ENCODE data around the gene ADIRF.

The ADIRF gene

DNA sequence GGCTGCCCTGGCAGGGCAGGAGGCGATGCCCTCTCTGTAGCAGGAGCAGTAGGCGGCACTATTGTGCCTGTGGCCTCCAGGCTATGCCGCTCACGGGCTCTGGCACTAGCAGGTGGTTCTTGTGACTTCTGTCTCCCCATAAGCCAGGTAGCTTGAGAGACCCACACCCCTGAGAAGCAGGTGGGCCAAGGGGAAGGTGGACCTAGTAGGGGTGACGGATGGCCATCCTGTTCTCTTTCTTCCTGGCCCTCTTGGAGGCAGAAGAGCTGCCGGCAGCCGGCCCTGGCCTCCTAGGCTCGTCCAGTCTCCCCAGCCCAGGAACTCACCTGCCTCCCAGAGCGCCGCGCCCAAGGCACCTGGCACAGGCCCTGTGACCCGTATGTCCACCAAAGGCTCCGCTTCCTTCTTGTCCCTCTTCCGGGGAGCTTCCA lies 26.3 kb upstream of the ADIRF start:
- H3K27me3 ChIP-seq, result no peaks in the 10 kb centered on the region
- TF ChIP-seq, protein P1, sequence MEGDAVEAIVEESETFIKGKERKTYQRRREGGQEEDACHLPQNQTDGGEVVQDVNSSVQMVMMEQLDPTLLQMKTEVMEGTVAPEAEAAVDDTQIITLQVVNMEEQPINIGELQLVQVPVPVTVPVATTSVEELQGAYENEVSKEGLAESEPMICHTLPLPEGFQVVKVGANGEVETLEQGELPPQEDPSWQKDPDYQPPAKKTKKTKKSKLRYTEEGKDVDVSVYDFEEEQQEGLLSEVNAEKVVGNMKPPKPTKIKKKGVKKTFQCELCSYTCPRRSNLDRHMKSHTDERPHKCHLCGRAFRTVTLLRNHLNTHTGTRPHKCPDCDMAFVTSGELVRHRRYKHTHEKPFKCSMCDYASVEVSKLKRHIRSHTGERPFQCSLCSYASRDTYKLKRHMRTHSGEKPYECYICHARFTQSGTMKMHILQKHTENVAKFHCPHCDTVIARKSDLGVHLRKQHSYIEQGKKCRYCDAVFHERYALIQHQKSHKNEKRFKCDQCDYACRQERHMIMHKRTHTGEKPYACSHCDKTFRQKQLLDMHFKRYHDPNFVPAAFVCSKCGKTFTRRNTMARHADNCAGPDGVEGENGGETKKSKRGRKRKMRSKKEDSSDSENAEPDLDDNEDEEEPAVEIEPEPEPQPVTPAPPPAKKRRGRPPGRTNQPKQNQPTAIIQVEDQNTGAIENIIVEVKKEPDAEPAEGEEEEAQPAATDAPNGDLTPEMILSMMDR (IDR thresholded peaks at IDR 0.05), result no peak
- H3K9me3 ChIP-seq, result no peaks in the 10 kb centered on the region
- no peaks in the 10 kb centered on the region for H3K36me3 ChIP-seq
- no peak overlapping the region for H3K27ac ChIP-seq
- peaks cover 0 to 3% of the 10 kb centered on the region in 2 experiments for H3K4me1 ChIP-seq (ENCODE audit: control insufficient read depth in 1 of 2, insufficient read depth in 1 of 2, low read depth in 1 of 2, low read length in 1 of 2)
- H3K4me3 ChIP-seq (ENCODE audit: low read depth in 1 of 2, low read length in 1 of 2), result no peak overlapping the region

DNA sequence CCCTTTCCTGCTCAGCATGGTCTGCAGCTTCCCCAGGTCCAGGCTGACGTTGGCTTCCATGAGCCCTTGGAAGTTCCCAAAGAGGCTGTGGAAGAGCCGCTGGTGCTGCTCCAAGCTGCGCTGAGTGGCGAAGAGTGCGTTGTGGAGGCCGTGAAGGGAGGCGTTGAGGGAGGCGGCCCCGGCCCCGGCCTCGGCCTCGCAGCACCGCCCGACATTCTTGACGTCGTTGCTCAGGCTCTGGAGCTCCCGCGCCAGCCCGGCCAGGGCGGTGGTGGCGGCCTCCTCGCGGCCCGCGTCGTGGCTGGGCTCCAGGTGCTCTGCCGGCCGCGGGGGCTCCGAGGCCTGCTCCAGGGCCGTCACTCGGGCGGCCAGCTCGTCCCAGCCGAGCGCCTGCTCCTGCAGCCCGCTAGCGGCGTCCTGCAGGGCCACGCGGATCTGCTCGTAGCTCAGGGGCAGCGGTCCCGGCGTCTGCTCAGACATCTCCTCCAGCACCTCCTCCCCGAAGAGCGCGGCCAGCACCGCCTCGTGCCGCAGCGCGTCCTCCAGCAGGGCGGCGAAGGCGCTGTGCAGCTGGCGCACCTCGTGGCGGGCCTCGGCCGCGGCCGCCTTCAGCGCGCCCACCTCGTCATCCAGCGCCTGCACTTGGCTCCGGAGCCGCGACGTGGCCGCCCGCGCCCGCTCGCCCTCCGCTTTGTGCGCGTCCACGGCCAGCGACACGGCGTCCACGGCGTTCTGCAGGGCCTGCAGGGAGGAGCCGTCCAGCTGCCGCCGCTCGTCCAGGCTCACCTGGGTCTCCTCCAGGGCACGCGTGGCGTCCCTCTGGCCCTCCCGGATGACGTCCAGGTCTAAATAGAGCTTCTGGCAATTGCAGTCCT lies 25.6 kb upstream of the ADIRF start:
- H3K9me3 ChIP-seq, result no peaks in the 10 kb centered on the region
- H3K36me3 ChIP-seq, result no peaks in the 10 kb centered on the region
- TF ChIP-seq, protein P1 (IDR thresholded peaks at IDR 0.05), result no peak
- H3K27me3 ChIP-seq, result peaks cover 2% of the 10 kb centered on the region
- no peak overlapping the region for H3K27ac ChIP-seq
- H3K4me3 ChIP-seq (ENCODE audit: low read depth in 1 of 2, low read length in 1 of 2), result no peak overlapping the region
- H3K4me1 ChIP-seq (ENCODE audit: control insufficient read depth in 1 of 2, insufficient read depth in 1 of 2, low read depth in 1 of 2, low read length in 1 of 2), result peaks cover 0 to 3% of the 10 kb centered on the region in 2 experiments

DNA sequence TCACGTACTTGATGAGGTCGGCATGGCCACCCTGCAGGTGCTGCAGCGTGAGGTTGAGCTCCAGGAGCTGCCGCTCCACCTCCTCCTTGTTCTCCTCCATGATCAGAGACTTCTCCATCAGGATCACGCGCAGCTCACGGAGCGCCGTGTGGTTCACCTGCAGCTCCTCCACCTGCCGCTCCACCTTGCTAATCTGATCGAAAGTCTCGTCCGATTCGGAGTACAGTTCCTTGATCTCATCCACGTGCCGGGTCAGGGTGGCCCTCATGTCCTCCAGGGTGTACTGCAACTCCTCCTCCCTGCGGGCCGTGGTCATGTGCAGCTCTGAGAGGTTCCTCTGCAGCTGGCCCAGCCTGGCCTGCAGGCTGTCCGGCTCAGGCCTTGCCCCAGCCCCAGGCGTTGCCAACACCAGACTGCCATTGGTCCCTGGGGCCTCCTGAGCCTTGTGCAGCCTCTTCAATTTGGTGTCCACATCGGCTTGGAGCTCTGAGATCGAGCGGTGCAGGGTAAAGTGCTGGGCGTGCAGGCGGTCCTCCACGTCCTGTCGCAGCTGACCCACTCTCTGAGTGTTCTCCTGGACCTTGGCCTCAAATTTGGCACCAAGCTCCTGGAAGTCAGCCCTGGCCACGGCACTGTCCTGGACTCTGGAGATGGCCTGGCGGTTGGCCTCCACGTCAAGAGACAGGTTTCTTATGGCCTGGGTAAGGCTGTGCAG lies 24.8 kb upstream of the ADIRF start:
- TF ChIP-seq, protein P1 (IDR thresholded peaks at IDR 0.05), result no peak
- no peak overlapping the region for H3K4me3 ChIP-seq (ENCODE audit: low read depth in 1 of 2, low read length in 1 of 2)

DNA sequence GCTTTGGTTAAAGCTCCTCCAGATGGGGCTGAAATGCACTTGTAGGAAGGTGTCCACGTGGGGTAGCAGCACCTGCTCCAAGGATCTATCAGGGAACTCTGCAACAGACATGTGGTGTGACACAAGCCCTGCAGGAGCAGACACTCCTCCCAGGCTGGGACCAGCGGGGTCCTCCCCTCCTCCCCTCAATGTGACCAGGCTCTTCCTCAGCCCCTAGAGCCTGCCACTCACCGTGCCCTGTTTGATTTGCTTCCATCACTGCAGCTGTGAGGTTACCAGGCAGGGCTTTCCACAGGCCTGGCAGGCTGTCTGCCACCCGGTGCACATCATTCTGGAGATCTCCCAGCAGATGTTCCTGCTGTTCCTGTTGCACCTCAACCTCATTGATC lies 24.3 kb upstream of the ADIRF start:
- TF ChIP-seq, protein P1 (IDR thresholded peaks at IDR 0.05), result no peak
- Histone ChIP-seq H3K4me3 (ENCODE audit: low read depth in 1 of 2, low read length in 1 of 2) (no peak overlapping the region), H3K27me3 (peaks cover 4% of the 10 kb centered on the region), H3K4me1 (ENCODE audit: control insufficient read depth in 1 of 2, insufficient read depth in 1 of 2, low read depth in 1 of 2, low read length in 1 of 2) (peaks cover 0 to 3% of the 10 kb centered on the region in 2 experiments), H3K27ac (no peak overlapping the region), H3K9me3 (no peaks in the 10 kb centered on the region), H3K36me3 (no peaks in the 10 kb centered on the region)

More for the DNA sequence above, 24.8 kb upstream of the ADIRF start:
- H3K27ac ChIP-seq, result no peak overlapping the region
- H3K9me3 ChIP-seq, result no peaks in the 10 kb centered on the region
- peaks cover 4% of the 10 kb centered on the region for H3K27me3 ChIP-seq
- no peaks in the 10 kb centered on the region for H3K36me3 ChIP-seq
- H3K4me1 ChIP-seq (ENCODE audit: control insufficient read depth in 1 of 2, insufficient read depth in 1 of 2, low read depth in 1 of 2, low read length in 1 of 2), result peaks cover 0 to 3% of the 10 kb centered on the region in 2 experiments

DNA sequence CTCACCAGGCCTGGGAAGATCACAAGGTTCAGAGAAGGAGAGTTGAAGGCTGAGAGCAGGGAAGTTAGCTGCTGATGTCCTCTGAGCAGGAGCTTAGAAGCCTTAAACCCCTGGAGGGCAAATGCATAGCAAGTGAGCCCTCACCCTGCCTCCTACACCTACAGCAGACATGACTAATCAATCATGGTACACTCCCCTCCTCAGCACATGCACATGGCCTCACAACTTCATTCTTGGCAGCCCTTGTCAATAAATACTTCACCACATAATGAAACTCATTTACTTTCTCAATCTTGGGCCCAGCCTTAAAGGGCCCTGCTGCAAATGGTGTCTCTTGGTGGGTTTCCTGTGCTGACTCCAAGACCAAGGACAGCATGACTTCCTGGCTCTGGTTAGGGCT lies 23.8 kb upstream of the ADIRF start:
- no peak overlapping the region for H3K4me3 ChIP-seq (ENCODE audit: low read depth in 1 of 2, low read length in 1 of 2)
- no peak overlapping the region for H3K27ac ChIP-seq
- H3K27me3 ChIP-seq, result peaks cover 4% of the 10 kb centered on the region
- no peaks in the 10 kb centered on the region for H3K9me3 ChIP-seq
- H3K4me1 ChIP-seq (ENCODE audit: control insufficient read depth in 1 of 2, insufficient read depth in 1 of 2, low read depth in 1 of 2, low read length in 1 of 2), result peaks cover 0 to 1% of the 10 kb centered on the region in 2 experiments
- no peaks in the 10 kb centered on the region for H3K36me3 ChIP-seq
- TF ChIP-seq, protein P1 (IDR thresholded peaks at IDR 0.05), result no peak
